Measurements from ENCODE around the gene HES5.
"Not testable (repeated sequence)": the region's sequence is repeated elsewhere in the genome, so short reads cannot be mapped to it uniquely, and the experiment has no call there.

Gene HES5

GRCh38 chr1:2550309-2550861 is 20.3 kb upstream of the HES5 start:
- not testable (repeated sequence) for H3K27ac ChIP-seq (ENCODE audit: low read depth, low read length); H3K36me3 ChIP-seq (ENCODE audit: low read length); H3K4me2 ChIP-seq (ENCODE audit: low read depth, low read length, poor library complexity, severe bottlenecking); H3K9me3 ChIP-seq (ENCODE audit: insufficient read depth, low read length); H3K4me3 ChIP-seq (ENCODE audit: insufficient read depth, low read length, poor library complexity, severe bottlenecking); H3K9ac ChIP-seq (ENCODE audit: low read length); H3K27me3 ChIP-seq (ENCODE audit: low read length); H3F3A ChIP-seq (ENCODE audit: insufficient read depth); H3K79me2 ChIP-seq (ENCODE audit: insufficient read depth, low read length); H3K9me2 ChIP-seq (replicated peaks; ENCODE audit: insufficient read depth, low read length); H2AFZ ChIP-seq (ENCODE audit: low read depth, low read length, severe bottlenecking); H4K20me1 ChIP-seq (ENCODE audit: low read depth, low read length)

GRCh38 chr1:2549367-2550029 is 19.4 kb upstream of the HES5 start:
- H4K20me1 ChIP-seq (ENCODE audit: low read depth, low read length); H3K4me2 ChIP-seq (ENCODE audit: low read depth, low read length, poor library complexity, severe bottlenecking): not testable (repeated sequence)
- 0 out of 2 replicates have a peak overlapping the region, but pooled peaks have one; percentile 72 for H3K27ac ChIP-seq (ENCODE audit: low read depth, low read length)

GRCh38 chr1:2548068-2548589 is 18.1 kb upstream of the HES5 start:
- no peaks in the 10 kb centered on the region for H3K79me2 ChIP-seq (ENCODE audit: insufficient read depth, low read length)

More at GRCh38 chr1:2549367-2550029, 19.4 kb upstream of the HES5 start:
- H3K36me3 ChIP-seq (ENCODE audit: low read length); H2AFZ ChIP-seq (ENCODE audit: low read depth, low read length, severe bottlenecking); H3K27me3 ChIP-seq (ENCODE audit: low read length); H3K79me2 ChIP-seq (ENCODE audit: insufficient read depth, low read length); H3K9me3 ChIP-seq (ENCODE audit: insufficient read depth, low read length); H3F3A ChIP-seq (ENCODE audit: insufficient read depth); H3K9ac ChIP-seq (ENCODE audit: low read length); H3K9me2 ChIP-seq (replicated peaks; ENCODE audit: insufficient read depth, low read length); H3K4me3 ChIP-seq (ENCODE audit: insufficient read depth, low read length, poor library complexity, severe bottlenecking): not testable (repeated sequence)

GRCh38 chr1:2547210-2548067 is 17.4 kb upstream of the HES5 start:
- Histone ChIP-seq H4K20me1 (ENCODE audit: low read depth, low read length) (no peaks in the 10 kb centered on the region), H3K9me2 (replicated peaks; ENCODE audit: insufficient read depth, low read length) (no peaks in the 10 kb centered on the region), H3K36me3 (ENCODE audit: low read length) (no peaks in the 10 kb centered on the region), H3K9me3 (ENCODE audit: insufficient read depth, low read length) (no peaks in the 10 kb centered on the region), H3K79me2 (ENCODE audit: insufficient read depth, low read length) (no peaks in the 10 kb centered on the region), H3K9ac (ENCODE audit: low read length) (peak overlapping the region; percentile 50; the same call in 1 of the 2 replicates), H3K4me2 (ENCODE audit: low read depth, low read length, poor library complexity, severe bottlenecking) (peak overlapping the region; percentile 57), H3K27ac (ENCODE audit: low read depth, low read length) (peak overlapping the region; percentile 56), H3K4me3 (ENCODE audit: insufficient read depth, low read length, poor library complexity, severe bottlenecking) (no peak overlapping the region), H2AFZ (ENCODE audit: low read depth, low read length, severe bottlenecking) (no peak overlapping the region), H3F3A (ENCODE audit: insufficient read depth) (no peaks in the 10 kb centered on the region), H3K27me3 (ENCODE audit: low read length) (no peaks in the 10 kb centered on the region)
- no peak for TF ChIP-seq EZH2phosphoT487 (conservative IDR thresholded peaks at IDR 0.05; ENCODE audit: low read length)
- no peak for TF ChIP-seq CTCF (IDR thresholded peaks at IDR 0.05; ENCODE audit: insufficient read depth, low read length, poor library complexity, severe bottlenecking)

More at GRCh38 chr1:2548068-2548589, 18.1 kb upstream of the HES5 start:
- Histone ChIP-seq H3K4me3 (ENCODE audit: insufficient read depth, low read length, poor library complexity, severe bottlenecking) (no peak overlapping the region), H3K27ac (ENCODE audit: low read depth, low read length) (peak overlapping the region; percentile 72), H3K9ac (ENCODE audit: low read length) (peak overlapping the region; percentile 48), H3K9me3 (ENCODE audit: insufficient read depth, low read length) (no peaks in the 10 kb centered on the region), H4K20me1 (ENCODE audit: low read depth, low read length) (no peaks in the 10 kb centered on the region), H3K36me3 (ENCODE audit: low read length) (no peaks in the 10 kb centered on the region), H3K27me3 (ENCODE audit: low read length) (no peaks in the 10 kb centered on the region), H2AFZ (ENCODE audit: low read depth, low read length, severe bottlenecking) (no peak overlapping the region), H3K9me2 (replicated peaks; ENCODE audit: insufficient read depth, low read length) (no peaks in the 10 kb centered on the region), H3K4me2 (ENCODE audit: low read depth, low read length, poor library complexity, severe bottlenecking) (peak overlapping the region; percentile 57), H3F3A (ENCODE audit: insufficient read depth) (no peaks in the 10 kb centered on the region)
- peak; percentile 58 for TF ChIP-seq CTCF (IDR thresholded peaks at IDR 0.05; ENCODE audit: insufficient read depth, low read length, poor library complexity, severe bottlenecking)
- TF ChIP-seq EZH2phosphoT487 (conservative IDR thresholded peaks at IDR 0.05; ENCODE audit: low read length): no peak

Data from SU-DHL-6 (cell line).